GM23338 (cell line): Measurements from ENCODE around the gene GAS1. TPM values are rescaled to one million over a fixed set of nuclear protein-coding genes. Genes with fewer than 3 reads are reported as not detected.

Source experiments
- ATAC-seq: fragments of 200-7000 bp; cut with Tn5 transposase; 3 replicates; pipeline ENCODE4 v1.9.1; 2020
- DNase-seq: peaks from one replicate; pipeline ENCODE4 v3.0.0-alpha.2; 2015; ENCODE audit warnings: low spot score
- H2AFZ ChIP-seq: fragments of 200-600 bp; sonication (generic); 2 replicates; pipeline ENCODE4 v1.8.0; 2016; ENCODE audit warnings: antibody characterized with exemption, mild to moderate bottlenecking, moderate library complexity
- H3F3A ChIP-seq: fragments of 200-600 bp; sonication (generic); replicated peaks from 2 replicates; pipeline ENCODE4 v1.8.0; 2017; ENCODE audit warnings: antibody characterized with exemption, mixed run types, low read depth
- H3K27ac ChIP-seq: fragments of 200-600 bp; sonication (generic); 2 replicates; pipeline ENCODE4 v1.6.1; 2016; ENCODE audit warnings: low read depth
- H3K27me3 ChIP-seq: fragments of 200-600 bp; sonication (generic); 2 replicates; pipeline ENCODE4 v1.8.0; 2016; ENCODE audit warnings: mild to moderate bottlenecking, mixed run types, moderate library complexity; ENCODE audit not compliant: insufficient read depth
- H3K36me3 ChIP-seq: fragments of 200-600 bp; sonication (generic); 2 replicates; pipeline ENCODE4 v1.8.0; 2016; ENCODE audit warnings: mild to moderate bottlenecking; ENCODE audit not compliant: insufficient read depth
- H3K4me1 ChIP-seq: fragments of 200-600 bp; sonication (generic); 2 replicates; pipeline ENCODE4 v1.8.0; 2016; ENCODE audit warnings: mild to moderate bottlenecking, moderate library complexity; ENCODE audit not compliant: insufficient read depth
- H3K4me2 ChIP-seq: fragments of 200-600 bp; sonication (generic); 2 replicates; pipeline ENCODE4 v1.7.1; 2017; ENCODE audit warnings: mixed run types
- H3K4me3 ChIP-seq: fragments of 200-600 bp; sonication (generic); 2 replicates; pipeline ENCODE4 v1.6.1; 2016; ENCODE audit warnings: mixed run types
- H3K79me2 ChIP-seq: fragments of 200-600 bp; sonication (generic); replicated peaks from 2 replicates; pipeline ENCODE4 v1.8.0; 2017; ENCODE audit warnings: mild to moderate bottlenecking; ENCODE audit not compliant: insufficient read depth
- H3K9me2 ChIP-seq: fragments of 200-600 bp; sonication (generic); 2 replicates; pipeline ENCODE4 v1.8.0; 2017; ENCODE audit not compliant: insufficient read depth
- H4K20me1 ChIP-seq: fragments of 200-600 bp; sonication (generic); replicated peaks from 2 replicates; pipeline ENCODE4 v1.8.0; 2017; ENCODE audit warnings: mild to moderate bottlenecking; ENCODE audit not compliant: insufficient read depth
- H3K27ac Mint-ChIP-seq: 2 replicates; pipeline ENCODE4 v1.8.0; 2020; ENCODE audit warnings: inconsistent platforms, mild to moderate bottlenecking, moderate library complexity, mixed read lengths
- H3K27me3 Mint-ChIP-seq: 3 replicates; pipeline ENCODE4 v1.8.0; 2022; ENCODE audit warnings: low read depth, mild to moderate bottlenecking, moderate library complexity, mixed read lengths, inconsistent platforms; ENCODE audit not compliant: insufficient read depth, poor library complexity
- H3K36me3 Mint-ChIP-seq: 3 replicates; pipeline ENCODE4 v1.8.0; 2021; ENCODE audit warnings: low read depth, mild to moderate bottlenecking, inconsistent platforms, moderate library complexity, mixed read lengths
- H3K4me1 Mint-ChIP-seq: 3 replicates; pipeline ENCODE4 v1.8.0; 2020; ENCODE audit warnings: mild to moderate bottlenecking, inconsistent platforms, mixed read lengths
- H3K4me3 Mint-ChIP-seq: 3 replicates; pipeline ENCODE4 v1.8.0; 2021; ENCODE audit warnings: moderate library complexity, mild to moderate bottlenecking, inconsistent platforms, mixed read lengths
- H3K9me3 Mint-ChIP-seq: 3 replicates; pipeline ENCODE4 v1.8.0; 2020; ENCODE audit warnings: moderate library complexity, mild to moderate bottlenecking, inconsistent platforms, mixed read lengths
- CREB1 ChIP-seq: fragments of 250-450 bp; sonication (Bioruptor Pico); IDR thresholded peaks from 2 replicates; pipeline ENCODE4 v1.5.0; 2020; ENCODE audit warnings: low read depth, mild to moderate bottlenecking, moderate library complexity
- EZH2 ChIP-seq: fragments of 200-600 bp; sonication (generic); IDR thresholded peaks from one replicate; pipeline ENCODE4 v1.8.0; 2017; ENCODE audit warnings: antibody characterized with exemption, mild to moderate bottlenecking, low read depth; ENCODE audit not compliant: unreplicated experiment
- EZH2phosphoT487 ChIP-seq: fragments of 200-600 bp; sonication (generic); IDR thresholded peaks from one replicate; pipeline ENCODE4 v1.8.1; 2018; ENCODE audit warnings: antibody characterized with exemption; ENCODE audit not compliant: unreplicated experiment
- JUNB ChIP-seq: IDR thresholded peaks from one replicate; pipeline ENCODE4 v1.6.1; 2016; ENCODE audit warnings: antibody characterized with exemption; ENCODE audit not compliant: unreplicated experiment
- NANOG ChIP-seq: IDR thresholded peaks from 2 replicates; pipeline ENCODE4 v1.6.1; 2016; ENCODE audit warnings: antibody characterized with exemption, borderline replicate concordance
- ZNF114 ChIP-seq: fragments of 250-450 bp; sonication (Bioruptor Pico); IDR thresholded peaks from 2 replicates; pipeline ENCODE4 v1.5.0; 2020; ENCODE audit warnings: mild to moderate bottlenecking, moderate library complexity
- ZNF331 ChIP-seq: fragments of 250-450 bp; sonication (Bioruptor Pico); IDR thresholded peaks from 2 replicates; pipeline ENCODE4 v1.5.0; 2020; ENCODE audit warnings: low read depth, mild to moderate bottlenecking, moderate library complexity
- polyA plus RNA-seq: library from polyadenylated mRNA; unstranded; fragments of >200 nt; fragmentation: Nextera tagmentation; extraction: Ambion mirVana; gene quantifications from 2 replicates; pipeline ENCODE4 v1.2.1, GENCODE V29; 2016
- total RNA-seq: library from RNA; depleted of rRNA; stranded (reverse); fragments of >200 nt; shearing (Covaris generic); gene quantifications from 2 replicates; pipeline ENCODE4 v1.2.3, GENCODE V29; 2014
- TF ChIP-seq, protein P1 (sequence below), 2 experiments: fragments of 200-600 bp in 1 of 2; sonication (generic) in 1 of 2; conservative IDR thresholded peaks; 2 replicates each; pipeline versions ENCODE4 v1.5.1 to v1.6.1; 2016 to 2017; ENCODE audit warnings: antibody characterized with exemption in 2 of 2, low read depth in 2 of 2, mild to moderate bottlenecking in 2 of 2, moderate library complexity in 1 of 2

GAS1 gene
- total and polyA plus RNA-seq, 2 experiments from 2014 or later: 1.4 to 7.7 TPM

DNA sequence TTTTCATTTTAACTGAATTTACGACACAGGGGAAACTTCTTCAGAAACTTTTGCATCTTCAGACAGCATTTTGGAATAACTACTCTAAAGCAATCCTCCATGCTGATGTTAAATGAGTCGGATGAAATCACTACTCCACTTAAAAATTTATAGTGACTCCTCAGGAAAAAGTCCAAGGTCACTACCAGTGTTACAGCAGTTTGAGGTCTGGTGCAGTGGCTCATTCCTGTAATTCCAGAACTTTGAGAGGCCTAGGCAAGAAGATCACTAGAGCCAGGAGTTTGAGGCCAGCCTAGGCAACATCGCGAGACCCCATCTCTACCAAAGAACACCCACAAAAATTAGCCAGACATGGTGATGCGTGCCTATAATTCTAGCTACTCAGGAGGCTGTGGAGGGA lies 5.9 kb upstream of the GAS1 start (continued):
- no peak for TF ChIP-seq CREB1 (CRISPR knock-in tag)

DNA sequence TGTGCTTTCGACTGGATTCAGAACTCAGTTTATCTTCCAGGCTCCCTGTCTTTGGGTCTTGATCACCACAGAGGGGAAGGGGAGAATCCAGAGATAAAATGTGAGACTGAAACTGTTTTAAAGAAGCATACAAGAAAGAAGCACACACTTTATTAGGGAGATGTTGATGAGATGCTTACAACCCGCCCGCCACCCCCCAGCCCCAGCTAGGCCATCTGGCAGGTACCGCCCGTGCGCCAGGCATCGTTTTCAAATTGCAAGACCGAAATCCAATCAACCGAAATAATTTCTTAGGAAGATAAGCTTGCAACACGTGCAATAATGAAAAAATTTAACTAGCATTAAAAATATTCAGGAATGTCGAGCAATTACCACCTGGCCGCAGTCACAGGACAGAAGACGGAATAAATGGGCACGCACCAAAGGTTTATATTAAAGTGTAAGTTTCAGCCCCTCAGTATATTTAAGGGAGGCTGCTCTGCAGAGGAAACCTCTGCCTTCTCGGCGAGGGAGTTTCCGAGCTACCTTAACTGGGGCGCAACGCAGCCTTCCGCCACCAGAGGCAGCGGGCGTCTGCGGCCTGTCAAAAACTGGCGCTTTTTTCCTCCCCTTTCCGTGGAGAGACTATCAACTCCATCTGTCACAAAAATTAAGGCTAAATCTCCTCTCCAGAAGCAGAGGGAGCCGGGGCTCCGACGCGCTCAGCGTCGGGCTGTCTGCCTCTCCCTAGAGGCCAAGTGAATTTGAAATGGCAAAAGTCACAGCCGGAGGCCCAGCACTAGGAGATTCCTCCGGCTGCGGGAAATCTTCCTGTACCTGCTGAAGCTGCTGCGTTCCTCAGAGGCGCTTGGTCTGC lies 996 bp upstream of the GAS1 start:
- H3K9me2 ChIP-seq: peaks cover 6% of the 10 kb centered on the region; the same call in 1 of the 2 replicates
- ATAC-seq: peak; percentile 59
- H3K4me1 ChIP-seq: peaks cover 27% of the 10 kb centered on the region
- H3K4me1 Mint-ChIP-seq: peaks cover 34% of the 10 kb centered on the region
- peaks cover 12% of the 10 kb centered on the region for H3K36me3 Mint-ChIP-seq
- peak overlapping the region; percentile 89 for H3K4me2 ChIP-seq
- TF ChIP-seq NANOG (no peak), JUNB (no peak)
- TF ChIP-seq, protein P1, sequence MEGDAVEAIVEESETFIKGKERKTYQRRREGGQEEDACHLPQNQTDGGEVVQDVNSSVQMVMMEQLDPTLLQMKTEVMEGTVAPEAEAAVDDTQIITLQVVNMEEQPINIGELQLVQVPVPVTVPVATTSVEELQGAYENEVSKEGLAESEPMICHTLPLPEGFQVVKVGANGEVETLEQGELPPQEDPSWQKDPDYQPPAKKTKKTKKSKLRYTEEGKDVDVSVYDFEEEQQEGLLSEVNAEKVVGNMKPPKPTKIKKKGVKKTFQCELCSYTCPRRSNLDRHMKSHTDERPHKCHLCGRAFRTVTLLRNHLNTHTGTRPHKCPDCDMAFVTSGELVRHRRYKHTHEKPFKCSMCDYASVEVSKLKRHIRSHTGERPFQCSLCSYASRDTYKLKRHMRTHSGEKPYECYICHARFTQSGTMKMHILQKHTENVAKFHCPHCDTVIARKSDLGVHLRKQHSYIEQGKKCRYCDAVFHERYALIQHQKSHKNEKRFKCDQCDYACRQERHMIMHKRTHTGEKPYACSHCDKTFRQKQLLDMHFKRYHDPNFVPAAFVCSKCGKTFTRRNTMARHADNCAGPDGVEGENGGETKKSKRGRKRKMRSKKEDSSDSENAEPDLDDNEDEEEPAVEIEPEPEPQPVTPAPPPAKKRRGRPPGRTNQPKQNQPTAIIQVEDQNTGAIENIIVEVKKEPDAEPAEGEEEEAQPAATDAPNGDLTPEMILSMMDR (conservative IDR thresholded peaks at IDR 0.05; ENCODE audit: low read depth in 2 of 2): peak; percentile 47 to 72
- H3K36me3 ChIP-seq: no peaks in the 10 kb centered on the region
- 0 out of 2 replicates have a peak, but pooled peaks cover 3% of the 10 kb centered on the region for H3F3A ChIP-seq
- peaks cover 61% of the 10 kb centered on the region for H3K27me3 ChIP-seq
- H3K9me3 Mint-ChIP-seq: peaks cover 13% of the 10 kb centered on the region
- H3K4me3 ChIP-seq: peak overlapping the region; percentile 74
- H3K79me2 ChIP-seq: no peaks in the 10 kb centered on the region
- H3K4me3 Mint-ChIP-seq: peak overlapping the region; percentile 78
- peak overlapping the region; percentile 69 for H2AFZ ChIP-seq
- H3K27ac Mint-ChIP-seq: no peak overlapping the region
- H3K27me3 Mint-ChIP-seq: peaks cover 46% of the 10 kb centered on the region
- DNase-seq: peak; percentile 87
- no peaks in the 10 kb centered on the region for H4K20me1 ChIP-seq
- H3K27ac ChIP-seq: no peak overlapping the region

DNA sequence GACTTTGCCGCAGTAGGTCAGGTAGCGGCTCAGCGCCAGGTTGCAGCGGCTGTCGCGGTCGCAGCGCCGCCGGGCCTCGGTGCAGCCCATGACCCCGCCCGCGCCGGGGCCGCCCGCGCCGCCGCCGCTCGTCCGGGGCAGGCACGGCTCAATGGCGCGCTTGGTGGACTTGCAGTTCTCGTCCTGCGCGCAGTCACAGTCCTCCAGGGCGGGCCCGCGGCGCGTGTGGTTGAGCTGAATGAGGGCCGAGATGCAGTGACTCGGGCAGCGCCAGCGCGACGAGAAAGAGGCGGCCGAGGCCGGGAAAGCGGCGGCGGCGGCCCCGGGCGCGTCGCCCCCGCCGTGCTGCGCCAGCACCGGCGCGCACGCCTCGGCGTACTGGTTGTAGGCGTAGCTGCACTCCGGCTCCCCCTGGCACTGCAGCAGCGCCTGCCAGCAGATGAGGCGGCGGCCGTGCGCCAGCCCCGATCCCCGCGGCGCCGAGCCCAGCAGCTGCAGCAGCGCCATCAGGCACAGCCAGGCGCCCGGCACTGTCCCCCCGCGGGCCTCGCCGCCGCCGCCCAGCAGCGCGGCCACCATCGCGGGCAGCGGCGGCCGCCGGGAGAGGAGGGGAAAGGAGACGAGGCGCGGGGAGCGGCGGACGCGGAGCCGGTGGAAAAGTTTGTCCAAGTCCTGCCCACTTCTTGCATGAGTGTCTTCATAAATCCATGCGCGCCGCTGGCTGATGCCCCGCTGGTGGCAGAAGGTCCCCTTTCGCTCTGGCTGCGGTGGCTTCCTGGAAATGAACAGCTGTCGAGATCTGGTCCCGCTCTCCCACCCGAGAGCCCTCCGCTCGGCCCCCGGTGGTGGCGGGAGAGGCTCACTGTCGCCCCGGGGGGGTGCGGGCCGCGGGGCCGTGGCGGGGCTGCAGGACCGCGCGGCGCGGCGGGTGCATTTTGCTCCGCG lies 833 bp downstream of the GAS1 start:
- DNase-seq (peak; percentile 73), ATAC-seq (peak; percentile 18)
- peak overlapping the region; percentile 73; the same call in 1 of the 2 replicates for H2AFZ ChIP-seq
- H3K27ac Mint-ChIP-seq: no peak overlapping the region
- peak overlapping the region; percentile 89 for H3K4me2 ChIP-seq
- H3K9me2 ChIP-seq: peaks cover 6% of the 10 kb centered on the region; the same call in 1 of the 2 replicates
- no peaks in the 10 kb centered on the region for H3K36me3 ChIP-seq
- H3K27ac ChIP-seq: no peak overlapping the region
- peaks cover 6% of the 10 kb centered on the region; the same call in 2 of the 3 replicates for H3K9me3 Mint-ChIP-seq
- TF ChIP-seq ZNF114 (CRISPR knock-in tag) (no peak), EZH2 (no peak), NANOG (no peak), EZH2phosphoT487 (no peak), ZNF331 (CRISPR knock-in tag) (peak; percentile 48; the same call in 1 of the 2 replicates)
- peaks cover 42% of the 10 kb centered on the region for H3K4me1 ChIP-seq
- H3K27me3 Mint-ChIP-seq: peaks cover 57% of the 10 kb centered on the region
- H3K4me3 ChIP-seq: peak overlapping the region; percentile 74
- peaks cover 9% of the 10 kb centered on the region for H3K36me3 Mint-ChIP-seq
- H3K4me3 Mint-ChIP-seq: peak overlapping the region; percentile 82
- peaks cover 76% of the 10 kb centered on the region for H3K27me3 ChIP-seq
- no peaks in the 10 kb centered on the region for H3K79me2 ChIP-seq
- peaks cover 51% of the 10 kb centered on the region for H3K4me1 Mint-ChIP-seq
- 0 out of 2 replicates have a peak, but pooled peaks cover 3% of the 10 kb centered on the region for H3F3A ChIP-seq
- H4K20me1 ChIP-seq: no peaks in the 10 kb centered on the region
